Gastrocnemius medialis (tissue), 4 donors: Measurements from ENCODE around the gene CUL9.

Experiments used
- CTCF ChIP-seq, 5 experiments: fragments of 450-650 bp in 3 of 5; fragments of 200-600 bp in 2 of 5; sonication (generic) in 2 of 5; IDR thresholded peaks in 4 of 5; conservative IDR thresholded peaks in 1 of 5; 1 replicate in 4 of 5; 2 replicates in 1 of 5; pipeline ENCODE4 v1.5.1; 2016 to 2019; ENCODE audit warnings: antibody characterized with exemption in 5 of 5, mild to moderate bottlenecking in 3 of 5, moderate library complexity in 3 of 5
- POLR2A ChIP-seq, 2 donors: fragments of 450-650 bp; IDR thresholded peaks; one replicate each; pipeline ENCODE4 v1.6.1; 2017; ENCODE audit warnings: antibody characterized with exemption in 2 of 2, mild to moderate bottlenecking in 2 of 2, moderate library complexity in 2 of 2

- TF ChIP-seq CTCF (IDR thresholded peaks at IDR 0.05 in 4 of 5, conservative IDR thresholded peaks at IDR 0.05 in 1 of 5) (no peak), POLR2A (IDR thresholded peaks at IDR 0.05) (no peak)
Observed at GRCh38 chr6:43267619-43268354, 85.8 kb downstream of the CUL9 start.
